Renal cortical epithelial cell (primary cell): ENCODE results near the gene EML2. TPM values are rescaled to one million over a fixed set of nuclear protein-coding genes. Genes with fewer than 3 reads are reported as not detected.
A peak's percentile ranks its signal among the peaks of the same experiment; 100 is the strongest.
"Not testable (repeated sequence)": the region's sequence is repeated elsewhere in the genome, so short reads cannot be mapped to it uniquely, and the experiment has no call there.

Experiments used
- DNase-seq: peaks from one replicate; pipeline ENCODE4 v3.0.0-alpha.2; 2011; ENCODE audit warnings: low read depth
- total RNA-seq: library from RNA; depleted of rRNA; stranded (reverse); fragments of >200 nt; gene quantifications from 2 replicates; pipeline ENCODE4 v1.2.3, GENCODE V29; 2014

Gene EML2
- total RNA-seq, 1 donor from 2014 or later, result 47.4 TPM

GRCh38 chr19:45653634-45654033, 14.4 kb upstream of the EML2 start:
- DNase-seq, result no peak

- no peak for DNase-seq
Measured at GRCh38 chr19:45650722-45651121, 11.5 kb upstream of the EML2 start.

GRCh38 chr19:45646345-45646698, 7.1 kb upstream of the EML2 start:
- DNase-seq, result no peak

GRCh38 chr19:45645631-45646344, 6.6 kb upstream of the EML2 start:
- DNase-seq, result peak; percentile 59

GRCh38 chr19:45645068-45645630, 6.0 kb upstream of the EML2 start:
- no peak for DNase-seq

- no peak for DNase-seq
Measured at GRCh38 chr19:45643927-45644771, 5.0 kb upstream of the EML2 start.

- DNase-seq, result peak; percentile 44
Measured at GRCh38 chr19:45643024-45643926, 4.1 kb upstream of the EML2 start.

GRCh38 chr19:45641274-45642105, 2.3 kb upstream of the EML2 start:
- peak; percentile 92 for DNase-seq

- peak; percentile 15 for DNase-seq
Measured at GRCh38 chr19:45640849-45641273, 1.7 kb upstream of the EML2 start.

GRCh38 chr19:45637890-45638667, 1.1 kb downstream of the EML2 start:
- peak; percentile 62 for DNase-seq

- DNase-seq, result no peak
Measured at GRCh38 chr19:45636902-45637301, 2.3 kb downstream of the EML2 start.

- no peak for DNase-seq
Measured at GRCh38 chr19:45636275-45636674, 2.9 kb downstream of the EML2 start.

- peak; percentile 70 for DNase-seq
Measured at GRCh38 chr19:45632468-45633196, 6.6 kb downstream of the EML2 start.

- DNase-seq, result peak; percentile 96
Measured at GRCh38 chr19:45630463-45630862, 8.7 kb downstream of the EML2 start.

GRCh38 chr19:45629704-45630103, 9.5 kb downstream of the EML2 start:
- no peak for DNase-seq

- DNase-seq, result not testable (repeated sequence)
Measured at GRCh38 chr19:45628219-45628618, 11.0 kb downstream of the EML2 start.

GRCh38 chr19:45623984-45624383, 15.2 kb downstream of the EML2 start:
- DNase-seq, result peak; percentile 15

- DNase-seq, result no peak
Measured at GRCh38 chr19:45621976-45622503, 17.2 kb downstream of the EML2 start.

GRCh38 chr19:45621389-45621788, 17.8 kb downstream of the EML2 start:
- no peak for DNase-seq
